ENCODE measurements around the gene PROCA1. TPM values are rescaled to one million over a fixed set of nuclear protein-coding genes. Genes with fewer than 3 reads are reported as not detected.

Gene PROCA1
- total RNA-seq, 2 donors from 2014 or later: 28.7 to 41.6 TPM

- DNase-seq: peak; percentile 68
- H3K9ac ChIP-seq (ENCODE audit: extremely low read depth, low read length, poor library complexity, severe bottlenecking): no peak overlapping the region
- H3K9me3 ChIP-seq (ENCODE audit: control insufficient read depth, low read length): no peaks in the 10 kb centered on the region
- Mint-ChIP-seq H3K4me1 (no peaks in the 10 kb centered on the region), H3K9me3 (no peaks in the 10 kb centered on the region), H3K4me3 (no peak overlapping the region), H3K27ac (peak overlapping the region; percentile 71), H3K27me3 (ENCODE audit: insufficient read depth) (no peaks in the 10 kb centered on the region), H3K36me3 (ENCODE audit: low read depth) (peaks cover 76% of the 10 kb centered on the region)
- WGBS, 2 experiments (ENCODE audit: insufficient coverage in 1 of 2, insufficient read length in 1 of 2): 89 to 96% methylated on average over 6 to 7 of the region's 7 CpGs
- no peak overlapping the region for H3K27ac ChIP-seq (ENCODE audit: low read depth, low read length)
- H3K4me1 ChIP-seq (ENCODE audit: control insufficient read depth, insufficient read depth, low read length): no peaks in the 10 kb centered on the region
- peak; percentile 73 for TF ChIP-seq CTCF (conservative IDR thresholded peaks at IDR 0.05)
- no peaks in the 10 kb centered on the region for H3K27me3 ChIP-seq (ENCODE audit: control insufficient read depth, insufficient read depth, low read length, poor library complexity, severe bottlenecking)
- no peak overlapping the region for H3K4me3 ChIP-seq (ENCODE audit: low read length)
- H3K36me3 ChIP-seq (ENCODE audit: control insufficient read depth, insufficient read depth, low read length): peaks cover 87% of the 10 kb centered on the region
These were observed 35.7 kb downstream of the PROCA1 start for GRCh38 chr17:28675980-28676379.

DNA sequence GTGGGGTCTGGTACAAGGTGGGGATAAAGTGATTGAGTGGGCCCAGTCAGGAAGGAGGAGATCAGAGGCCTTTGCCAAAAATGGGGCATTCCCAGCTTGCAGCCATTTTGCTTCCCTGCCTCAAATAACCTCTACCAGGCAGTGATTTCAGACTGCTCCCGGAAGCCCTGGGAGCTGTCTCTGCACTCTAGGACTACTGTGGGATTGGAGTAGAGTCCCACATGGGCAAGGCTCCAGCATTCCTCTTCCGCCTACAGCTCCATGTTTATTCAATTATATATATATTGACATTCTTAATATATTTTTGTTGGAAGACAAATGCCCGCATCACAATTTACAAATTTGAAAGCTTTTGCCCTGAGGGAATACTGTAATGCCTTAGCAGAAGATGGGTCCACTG is 36.2 kb downstream of the PROCA1 start:
- Histone ChIP-seq H3K27ac (ENCODE audit: low read depth, low read length) (no peak overlapping the region), H3K36me3 (ENCODE audit: control insufficient read depth, insufficient read depth, low read length) (peaks cover 85% of the 10 kb centered on the region), H3K27me3 (ENCODE audit: control insufficient read depth, insufficient read depth, low read length, poor library complexity, severe bottlenecking) (no peaks in the 10 kb centered on the region), H3K4me1 (ENCODE audit: control insufficient read depth, insufficient read depth, low read length) (no peaks in the 10 kb centered on the region), H3K4me3 (ENCODE audit: low read length) (no peak overlapping the region), H3K9me3 (ENCODE audit: control insufficient read depth, low read length) (no peaks in the 10 kb centered on the region), H3K9ac (ENCODE audit: extremely low read depth, low read length, poor library complexity, severe bottlenecking) (no peak overlapping the region)
- no peak for DNase-seq
- TF ChIP-seq CTCF (conservative IDR thresholded peaks at IDR 0.05): no peak
- Mint-ChIP-seq H3K9me3 (no peaks in the 10 kb centered on the region), H3K27me3 (ENCODE audit: insufficient read depth) (no peaks in the 10 kb centered on the region), H3K4me1 (no peaks in the 10 kb centered on the region), H3K27ac (no peak overlapping the region), H3K36me3 (ENCODE audit: low read depth) (peaks cover 74% of the 10 kb centered on the region), H3K4me3 (no peak overlapping the region)
- WGBS, 2 experiments (ENCODE audit: insufficient coverage in 1 of 2, insufficient read length in 1 of 2): 86 to 100% methylated on average over 1 to 2 of the region's 3 CpGs

GRCh38 chr17:28669918-28670317 is 41.8 kb downstream of the PROCA1 start:
- Mint-ChIP-seq H3K36me3 (ENCODE audit: low read depth) (peaks cover 66% of the 10 kb centered on the region), H3K27me3 (ENCODE audit: insufficient read depth) (no peaks in the 10 kb centered on the region), H3K4me3 (no peak overlapping the region), H3K9me3 (no peaks in the 10 kb centered on the region), H3K4me1 (peaks cover under 1% of the 10 kb centered on the region), H3K27ac (no peak overlapping the region)
- Histone ChIP-seq H3K27ac (ENCODE audit: low read depth, low read length) (no peak overlapping the region), H3K4me3 (ENCODE audit: low read length) (no peak overlapping the region), H3K36me3 (ENCODE audit: control insufficient read depth, insufficient read depth, low read length) (peaks cover 80% of the 10 kb centered on the region), H3K4me1 (ENCODE audit: control insufficient read depth, insufficient read depth, low read length) (no peaks in the 10 kb centered on the region), H3K9me3 (ENCODE audit: control insufficient read depth, low read length) (no peaks in the 10 kb centered on the region), H3K9ac (ENCODE audit: extremely low read depth, low read length, poor library complexity, severe bottlenecking) (no peak overlapping the region), H3K27me3 (ENCODE audit: control insufficient read depth, insufficient read depth, low read length, poor library complexity, severe bottlenecking) (no peaks in the 10 kb centered on the region)
- 100% methylated on average over 1 of the region's 1 CpG; no CpG with 5 or more reads in 1 of the 2 experiments for WGBS, 2 experiments (ENCODE audit: insufficient coverage in 1 of 2, insufficient read length in 1 of 2)
- no peak for TF ChIP-seq CTCF (conservative IDR thresholded peaks at IDR 0.05)
- no peak for DNase-seq
